ENCODE results near the gene PLEKHO2.
A peak's percentile ranks its signal among the peaks of the same experiment; 100 is the strongest.

The PLEKHO2 gene

DNA sequence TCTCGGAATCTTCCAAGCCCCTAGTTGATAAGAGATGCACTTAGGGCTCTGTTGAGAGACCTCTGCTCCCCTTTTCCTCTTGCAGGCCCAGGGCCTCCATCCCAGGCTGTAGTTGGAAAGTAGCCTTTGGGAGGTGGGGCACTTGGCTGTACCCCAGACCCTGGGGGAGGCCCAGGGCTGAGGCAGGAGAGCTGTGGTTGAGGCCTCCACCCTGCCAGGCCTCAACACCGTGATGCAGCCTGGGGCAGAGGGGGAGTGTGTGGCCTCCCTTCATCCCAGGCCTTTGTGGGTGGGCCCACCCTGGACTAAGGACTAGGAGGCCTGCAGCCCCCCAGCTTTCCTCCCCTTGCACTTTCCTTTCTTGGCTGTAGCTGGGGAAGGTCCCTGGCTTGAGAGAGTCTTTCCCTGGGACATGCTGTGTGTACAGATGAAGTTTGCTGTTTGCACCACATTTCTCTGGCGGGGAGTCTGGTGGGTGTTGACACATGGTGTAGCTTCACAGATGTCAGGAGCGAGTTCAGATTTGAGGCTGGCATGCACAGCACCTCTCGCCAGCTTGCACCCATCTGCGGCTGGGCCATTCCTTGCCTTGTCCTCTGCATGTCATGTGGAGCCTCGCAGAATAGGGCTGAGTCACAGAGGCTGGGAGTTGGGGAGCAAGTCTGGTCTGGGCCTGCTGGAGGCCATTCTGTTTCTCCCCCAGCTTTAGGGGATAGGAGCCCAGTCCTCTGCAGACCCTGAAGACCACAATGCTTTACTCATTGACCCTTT, 13.7 kb downstream of the PLEKHO2 start:
- TF ChIP-seq, protein P1, sequence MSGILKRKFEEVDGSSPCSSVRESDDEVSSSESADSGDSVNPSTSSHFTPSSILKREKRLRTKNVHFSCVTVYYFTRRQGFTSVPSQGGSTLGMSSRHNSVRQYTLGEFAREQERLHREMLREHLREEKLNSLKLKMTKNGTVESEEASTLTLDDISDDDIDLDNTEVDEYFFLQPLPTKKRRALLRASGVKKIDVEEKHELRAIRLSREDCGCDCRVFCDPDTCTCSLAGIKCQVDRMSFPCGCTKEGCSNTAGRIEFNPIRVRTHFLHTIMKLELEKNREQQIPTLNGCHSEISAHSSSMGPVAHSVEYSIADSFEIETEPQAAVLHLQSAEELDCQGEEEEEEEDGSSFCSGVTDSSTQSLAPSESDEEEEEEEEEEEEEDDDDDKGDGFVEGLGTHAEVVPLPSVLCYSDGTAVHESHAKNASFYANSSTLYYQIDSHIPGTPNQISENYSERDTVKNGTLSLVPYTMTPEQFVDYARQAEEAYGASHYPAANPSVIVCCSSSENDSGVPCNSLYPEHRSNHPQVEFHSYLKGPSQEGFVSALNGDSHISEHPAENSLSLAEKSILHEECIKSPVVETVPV (CRISPR knock-in tag; IDR thresholded peaks at IDR 0.05) = no peak
- no peak for TF ChIP-seq ZFP3 (CRISPR knock-in tag; IDR thresholded peaks at IDR 0.05)
- no peak for TF ChIP-seq SNAI2 (CRISPR knock-in tag; IDR thresholded peaks at IDR 0.05)
- no peak for TF ChIP-seq ZFP30 (CRISPR knock-in tag; IDR thresholded peaks at IDR 0.05)
- no peak for TF ChIP-seq ZNF565 (CRISPR knock-in tag; conservative IDR thresholded peaks at IDR 0.05; ENCODE audit: low read depth)
- TF ChIP-seq OSR1 (CRISPR knock-in tag; IDR thresholded peaks at IDR 0.05) = no peak
- TF ChIP-seq, protein P2, sequence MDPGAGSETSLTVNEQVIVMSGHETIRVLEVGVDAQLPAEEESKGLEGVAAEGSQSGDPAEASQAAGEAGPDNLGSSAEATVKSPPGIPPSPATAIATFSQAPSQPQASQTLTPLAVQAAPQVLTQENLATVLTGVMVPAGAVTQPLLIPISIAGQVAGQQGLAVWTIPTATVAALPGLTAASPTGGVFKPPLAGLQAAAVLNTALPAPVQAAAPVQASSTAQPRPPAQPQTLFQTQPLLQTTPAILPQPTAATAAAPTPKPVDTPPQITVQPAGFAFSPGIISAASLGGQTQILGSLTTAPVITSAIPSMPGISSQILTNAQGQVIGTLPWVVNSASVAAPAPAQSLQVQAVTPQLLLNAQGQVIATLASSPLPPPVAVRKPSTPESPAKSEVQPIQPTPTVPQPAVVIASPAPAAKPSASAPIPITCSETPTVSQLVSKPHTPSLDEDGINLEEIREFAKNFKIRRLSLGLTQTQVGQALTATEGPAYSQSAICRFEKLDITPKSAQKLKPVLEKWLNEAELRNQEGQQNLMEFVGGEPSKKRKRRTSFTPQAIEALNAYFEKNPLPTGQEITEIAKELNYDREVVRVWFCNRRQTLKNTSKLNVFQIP (CRISPR knock-in tag; IDR thresholded peaks at IDR 0.05; ENCODE audit: borderline replicate concordance, low read depth) = no peak
- no peak for ATAC-seq

DNA sequence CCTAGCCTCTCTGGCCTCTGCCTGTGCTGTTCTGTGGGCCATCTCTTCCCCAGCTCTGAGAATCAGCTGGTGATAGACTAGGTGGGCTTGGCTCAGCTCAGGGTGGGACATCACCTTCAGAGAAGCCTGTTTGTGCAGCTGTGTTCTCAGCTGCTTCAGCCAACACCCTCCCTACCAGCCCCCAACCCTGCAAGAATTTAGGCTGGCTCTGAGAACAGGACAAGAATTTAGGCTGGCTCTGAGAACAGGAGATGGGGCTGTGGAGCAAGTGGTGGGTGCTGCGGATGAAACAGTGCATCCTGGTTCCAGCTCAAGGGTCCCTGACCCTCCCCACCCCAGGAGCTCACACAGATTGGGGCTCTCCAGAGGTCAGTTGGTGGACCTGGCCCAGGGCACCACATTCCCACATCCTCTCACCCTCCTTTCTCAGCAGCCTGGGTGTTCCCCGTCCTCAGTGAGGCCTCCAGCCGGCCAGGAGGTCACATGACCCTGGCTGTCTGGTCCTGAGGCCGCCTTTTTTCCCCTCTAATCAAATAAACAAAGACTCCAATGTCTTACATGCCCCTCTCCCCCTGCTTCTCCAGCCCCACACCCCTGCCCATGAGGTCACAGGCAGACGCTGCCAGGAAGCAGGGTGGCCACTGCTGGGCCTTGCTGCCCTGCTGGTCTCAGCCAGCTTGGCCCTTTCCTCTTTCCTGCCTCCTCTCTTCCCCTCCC, 14.9 kb downstream of the PLEKHO2 start:
- ATAC-seq = peak; percentile 74
- no peak for TF ChIP-seq TOX (CRISPR knock-in tag; IDR thresholded peaks at IDR 0.05; ENCODE audit: borderline replicate concordance)
- TF ChIP-seq SNAI2 (CRISPR knock-in tag; IDR thresholded peaks at IDR 0.05) = peak; percentile 32; the same call in 1 of the 2 replicates

DNA sequence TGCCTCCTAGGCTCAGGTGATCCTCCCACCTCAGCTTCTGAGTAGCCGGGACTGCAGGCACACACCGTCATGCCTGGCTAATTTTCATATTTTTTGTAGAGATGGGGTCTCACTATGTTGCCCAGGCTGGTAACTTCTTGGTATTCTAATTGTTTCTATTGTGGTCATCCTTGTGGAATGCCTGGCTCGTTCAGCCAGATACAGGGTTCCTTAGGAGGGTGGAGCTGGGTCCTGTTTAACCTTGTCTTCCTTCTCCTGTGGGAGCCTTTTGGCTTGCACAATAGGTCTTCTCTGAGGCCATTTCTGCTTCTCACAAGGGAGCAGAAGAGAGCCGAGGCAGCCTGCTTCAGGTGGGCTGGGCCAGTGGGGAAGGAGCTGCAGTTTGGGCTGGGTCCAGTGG, 15.7 kb downstream of the PLEKHO2 start:
- peak; percentile 60 for ATAC-seq
- TF ChIP-seq OSR1 (CRISPR knock-in tag; IDR thresholded peaks at IDR 0.05) = no peak
- no peak for TF ChIP-seq ZNF70 (CRISPR knock-in tag; IDR thresholded peaks at IDR 0.05)
- TF ChIP-seq TSHZ2 (CRISPR knock-in tag; IDR thresholded peaks at IDR 0.05) = no peak
- no peak for TF ChIP-seq ZNF565 (CRISPR knock-in tag; conservative IDR thresholded peaks at IDR 0.05; ENCODE audit: low read depth)
- TF ChIP-seq TOX (CRISPR knock-in tag; IDR thresholded peaks at IDR 0.05; ENCODE audit: borderline replicate concordance) = no peak
- TF ChIP-seq, protein P2 (CRISPR knock-in tag; IDR thresholded peaks at IDR 0.05; ENCODE audit: borderline replicate concordance, low read depth) = no peak
- no peak for TF ChIP-seq CSDC2 (CRISPR knock-in tag; IDR thresholded peaks at IDR 0.05)
- TF ChIP-seq ESRRG (CRISPR knock-in tag; IDR thresholded peaks at IDR 0.05) = no peak
- no peak for TF ChIP-seq GLIS3 (CRISPR knock-in tag; IDR thresholded peaks at IDR 0.05)
- no peak for TF ChIP-seq SNAI2 (CRISPR knock-in tag; IDR thresholded peaks at IDR 0.05)
- no peak for TF ChIP-seq TCF4 (CRISPR knock-in tag; IDR thresholded peaks at IDR 0.05; ENCODE audit: borderline replicate concordance)
- no peak for TF ChIP-seq ARNTL (CRISPR knock-in tag; IDR thresholded peaks at IDR 0.05; ENCODE audit: borderline replicate concordance, low read depth)
- TF ChIP-seq BACH2 (CRISPR knock-in tag; IDR thresholded peaks at IDR 0.05; ENCODE audit: borderline replicate concordance) = no peak
- TF ChIP-seq ZNF8 (CRISPR knock-in tag; IDR thresholded peaks at IDR 0.05) = no peak
- TF ChIP-seq, protein P3, sequence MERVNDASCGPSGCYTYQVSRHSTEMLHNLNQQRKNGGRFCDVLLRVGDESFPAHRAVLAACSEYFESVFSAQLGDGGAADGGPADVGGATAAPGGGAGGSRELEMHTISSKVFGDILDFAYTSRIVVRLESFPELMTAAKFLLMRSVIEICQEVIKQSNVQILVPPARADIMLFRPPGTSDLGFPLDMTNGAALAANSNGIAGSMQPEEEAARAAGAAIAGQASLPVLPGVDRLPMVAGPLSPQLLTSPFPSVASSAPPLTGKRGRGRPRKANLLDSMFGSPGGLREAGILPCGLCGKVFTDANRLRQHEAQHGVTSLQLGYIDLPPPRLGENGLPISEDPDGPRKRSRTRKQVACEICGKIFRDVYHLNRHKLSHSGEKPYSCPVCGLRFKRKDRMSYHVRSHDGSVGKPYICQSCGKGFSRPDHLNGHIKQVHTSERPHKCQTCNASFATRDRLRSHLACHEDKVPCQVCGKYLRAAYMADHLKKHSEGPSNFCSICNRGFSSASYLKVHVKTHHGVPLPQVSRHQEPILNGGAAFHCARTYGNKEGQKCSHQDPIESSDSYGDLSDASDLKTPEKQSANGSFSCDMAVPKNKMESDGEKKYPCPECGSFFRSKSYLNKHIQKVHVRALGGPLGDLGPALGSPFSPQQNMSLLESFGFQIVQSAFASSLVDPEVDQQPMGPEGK (CRISPR knock-in tag; IDR thresholded peaks at IDR 0.05; ENCODE audit: borderline replicate concordance) = no peak
- TF ChIP-seq PPARA (CRISPR knock-in tag; IDR thresholded peaks at IDR 0.05; ENCODE audit: borderline replicate concordance) = no peak
- TF ChIP-seq, protein P4, sequence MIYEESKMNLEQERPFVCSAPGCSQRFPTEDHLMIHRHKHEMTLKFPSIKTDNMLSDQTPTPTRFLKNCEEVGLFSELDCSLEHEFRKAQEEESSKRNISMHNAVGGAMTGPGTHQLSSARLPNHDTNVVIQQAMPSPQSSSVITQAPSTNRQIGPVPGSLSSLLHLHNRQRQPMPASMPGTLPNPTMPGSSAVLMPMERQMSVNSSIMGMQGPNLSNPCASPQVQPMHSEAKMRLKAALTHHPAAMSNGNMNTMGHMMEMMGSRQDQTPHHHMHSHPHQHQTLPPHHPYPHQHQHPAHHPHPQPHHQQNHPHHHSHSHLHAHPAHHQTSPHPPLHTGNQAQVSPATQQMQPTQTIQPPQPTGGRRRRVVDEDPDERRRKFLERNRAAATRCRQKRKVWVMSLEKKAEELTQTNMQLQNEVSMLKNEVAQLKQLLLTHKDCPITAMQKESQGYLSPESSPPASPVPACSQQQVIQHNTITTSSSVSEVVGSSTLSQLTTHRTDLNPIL (CRISPR knock-in tag; IDR thresholded peaks at IDR 0.05; ENCODE audit: low read depth) = no peak
- no peak for TF ChIP-seq ISL1 (CRISPR knock-in tag; IDR thresholded peaks at IDR 0.05)
- TF ChIP-seq ZC3H10 (CRISPR knock-in tag; IDR thresholded peaks at IDR 0.05) = no peak
- no peak for TF ChIP-seq ZFP30 (CRISPR knock-in tag; IDR thresholded peaks at IDR 0.05)
